HL-60 (cell line): Measurements from ENCODE around the gene COL6A2.

Source experiments
- DNase-seq, 2 experiments: peaks; one replicate each; pipeline ENCODE4 v3.0.0-alpha.2; 2010 to 2020; ENCODE audit warnings: low read depth in 1 of 2, low spot score in 1 of 2
- H3K27ac ChIP-seq: fragments of 250-450 bp; sonication (Bioruptor Pico); replicated peaks from 2 replicates; pipeline ENCODE4 v1.5.1; 2020; ENCODE audit warnings: mild to moderate bottlenecking, moderate library complexity
- H3K27me3 ChIP-seq: fragments of 250-450 bp; sonication (Bioruptor Pico); 2 replicates; pipeline ENCODE4 v1.5.1; 2021; ENCODE audit warnings: mild to moderate bottlenecking, moderate library complexity; ENCODE audit not compliant: insufficient read depth, poor library complexity, severe bottlenecking
- H3K4me3 ChIP-seq: replicated peaks from 2 replicates; pipeline ENCODE4 v1.5.1; 2011; ENCODE audit warnings: mild to moderate bottlenecking, control low read depth, low read length; ENCODE audit not compliant: insufficient read depth
- GABPA ChIP-seq: IDR thresholded peaks from 2 replicates; pipeline ENCODE4 v1.6.1; 2012; ENCODE audit warnings: low read depth
- POLR2AphosphoS5 ChIP-seq: IDR thresholded peaks from 2 replicates; pipeline ENCODE4 v1.6.1; 2012; ENCODE audit warnings: low read depth
- SPI1 ChIP-seq: IDR thresholded peaks from 2 replicates; pipeline ENCODE4 v1.6.1; 2012; ENCODE audit warnings: low read depth, mild to moderate bottlenecking, borderline replicate concordance
- TF ChIP-seq, protein P1 (sequence below): IDR thresholded peaks from one replicate; pipeline ENCODE4 v1.5.1; 2011; ENCODE audit warnings: low read length, control low read depth, inconsistent platforms; ENCODE audit not compliant: insufficient read depth
- TF ChIP-seq, protein P2 (sequence below): IDR thresholded peaks from 2 replicates; pipeline ENCODE4 v1.6.1; 2012; ENCODE audit warnings: low read depth; ENCODE audit not compliant: insufficient replicate concordance

The COL6A2 gene

DNA sequence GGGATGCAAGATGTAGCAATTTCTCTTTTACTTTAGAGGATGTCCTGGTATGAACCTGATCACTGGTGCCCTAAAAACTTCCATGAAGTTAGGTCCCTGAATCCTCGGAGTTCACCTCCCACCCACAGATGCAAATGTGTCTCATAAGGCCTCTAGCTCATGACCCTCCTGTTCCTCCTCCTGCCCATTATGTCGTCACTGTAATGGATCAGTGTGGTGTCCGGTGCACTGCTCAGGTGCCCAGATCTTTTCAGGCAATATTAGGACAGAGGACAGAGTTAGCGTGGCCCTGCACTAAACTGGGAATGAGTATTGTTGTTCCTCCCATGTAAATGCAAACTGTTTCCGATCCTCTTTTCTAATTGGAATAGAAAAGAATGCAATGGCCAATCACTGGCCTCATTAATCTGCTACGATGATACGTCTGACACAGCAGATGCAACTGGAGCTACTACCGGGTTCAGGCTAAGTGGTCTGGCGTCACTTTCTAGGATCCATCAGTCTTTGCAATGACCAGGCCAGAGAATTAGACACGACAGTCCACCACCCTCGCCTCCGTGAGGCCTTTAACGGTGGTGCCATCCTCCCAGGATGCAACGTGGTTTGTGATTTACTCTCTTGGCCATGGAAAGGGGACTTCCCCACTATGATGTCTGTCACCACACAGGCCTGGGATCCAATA is 3.4 kb upstream of the COL6A2 start:
- TF ChIP-seq, protein P1, sequence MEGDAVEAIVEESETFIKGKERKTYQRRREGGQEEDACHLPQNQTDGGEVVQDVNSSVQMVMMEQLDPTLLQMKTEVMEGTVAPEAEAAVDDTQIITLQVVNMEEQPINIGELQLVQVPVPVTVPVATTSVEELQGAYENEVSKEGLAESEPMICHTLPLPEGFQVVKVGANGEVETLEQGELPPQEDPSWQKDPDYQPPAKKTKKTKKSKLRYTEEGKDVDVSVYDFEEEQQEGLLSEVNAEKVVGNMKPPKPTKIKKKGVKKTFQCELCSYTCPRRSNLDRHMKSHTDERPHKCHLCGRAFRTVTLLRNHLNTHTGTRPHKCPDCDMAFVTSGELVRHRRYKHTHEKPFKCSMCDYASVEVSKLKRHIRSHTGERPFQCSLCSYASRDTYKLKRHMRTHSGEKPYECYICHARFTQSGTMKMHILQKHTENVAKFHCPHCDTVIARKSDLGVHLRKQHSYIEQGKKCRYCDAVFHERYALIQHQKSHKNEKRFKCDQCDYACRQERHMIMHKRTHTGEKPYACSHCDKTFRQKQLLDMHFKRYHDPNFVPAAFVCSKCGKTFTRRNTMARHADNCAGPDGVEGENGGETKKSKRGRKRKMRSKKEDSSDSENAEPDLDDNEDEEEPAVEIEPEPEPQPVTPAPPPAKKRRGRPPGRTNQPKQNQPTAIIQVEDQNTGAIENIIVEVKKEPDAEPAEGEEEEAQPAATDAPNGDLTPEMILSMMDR = no peak
- TF ChIP-seq SPI1 = no peak
- TF ChIP-seq GABPA = no peak
- no peak for TF ChIP-seq POLR2AphosphoS5
- TF ChIP-seq, protein P2, sequence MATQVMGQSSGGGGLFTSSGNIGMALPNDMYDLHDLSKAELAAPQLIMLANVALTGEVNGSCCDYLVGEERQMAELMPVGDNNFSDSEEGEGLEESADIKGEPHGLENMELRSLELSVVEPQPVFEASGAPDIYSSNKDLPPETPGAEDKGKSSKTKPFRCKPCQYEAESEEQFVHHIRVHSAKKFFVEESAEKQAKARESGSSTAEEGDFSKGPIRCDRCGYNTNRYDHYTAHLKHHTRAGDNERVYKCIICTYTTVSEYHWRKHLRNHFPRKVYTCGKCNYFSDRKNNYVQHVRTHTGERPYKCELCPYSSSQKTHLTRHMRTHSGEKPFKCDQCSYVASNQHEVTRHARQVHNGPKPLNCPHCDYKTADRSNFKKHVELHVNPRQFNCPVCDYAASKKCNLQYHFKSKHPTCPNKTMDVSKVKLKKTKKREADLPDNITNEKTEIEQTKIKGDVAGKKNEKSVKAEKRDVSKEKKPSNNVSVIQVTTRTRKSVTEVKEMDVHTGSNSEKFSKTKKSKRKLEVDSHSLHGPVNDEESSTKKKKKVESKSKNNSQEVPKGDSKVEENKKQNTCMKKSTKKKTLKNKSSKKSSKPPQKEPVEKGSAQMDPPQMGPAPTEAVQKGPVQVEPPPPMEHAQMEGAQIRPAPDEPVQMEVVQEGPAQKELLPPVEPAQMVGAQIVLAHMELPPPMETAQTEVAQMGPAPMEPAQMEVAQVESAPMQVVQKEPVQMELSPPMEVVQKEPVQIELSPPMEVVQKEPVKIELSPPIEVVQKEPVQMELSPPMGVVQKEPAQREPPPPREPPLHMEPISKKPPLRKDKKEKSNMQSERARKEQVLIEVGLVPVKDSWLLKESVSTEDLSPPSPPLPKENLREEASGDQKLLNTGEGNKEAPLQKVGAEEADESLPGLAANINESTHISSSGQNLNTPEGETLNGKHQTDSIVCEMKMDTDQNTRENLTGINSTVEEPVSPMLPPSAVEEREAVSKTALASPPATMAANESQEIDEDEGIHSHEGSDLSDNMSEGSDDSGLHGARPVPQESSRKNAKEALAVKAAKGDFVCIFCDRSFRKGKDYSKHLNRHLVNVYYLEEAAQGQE = no peak
- peaks cover 14% of the 10 kb centered on the region for H3K27me3 ChIP-seq
- DNase-seq = no peak
- no peak overlapping the region for H3K4me3 ChIP-seq
- no peak overlapping the region for H3K27ac ChIP-seq

DNA sequence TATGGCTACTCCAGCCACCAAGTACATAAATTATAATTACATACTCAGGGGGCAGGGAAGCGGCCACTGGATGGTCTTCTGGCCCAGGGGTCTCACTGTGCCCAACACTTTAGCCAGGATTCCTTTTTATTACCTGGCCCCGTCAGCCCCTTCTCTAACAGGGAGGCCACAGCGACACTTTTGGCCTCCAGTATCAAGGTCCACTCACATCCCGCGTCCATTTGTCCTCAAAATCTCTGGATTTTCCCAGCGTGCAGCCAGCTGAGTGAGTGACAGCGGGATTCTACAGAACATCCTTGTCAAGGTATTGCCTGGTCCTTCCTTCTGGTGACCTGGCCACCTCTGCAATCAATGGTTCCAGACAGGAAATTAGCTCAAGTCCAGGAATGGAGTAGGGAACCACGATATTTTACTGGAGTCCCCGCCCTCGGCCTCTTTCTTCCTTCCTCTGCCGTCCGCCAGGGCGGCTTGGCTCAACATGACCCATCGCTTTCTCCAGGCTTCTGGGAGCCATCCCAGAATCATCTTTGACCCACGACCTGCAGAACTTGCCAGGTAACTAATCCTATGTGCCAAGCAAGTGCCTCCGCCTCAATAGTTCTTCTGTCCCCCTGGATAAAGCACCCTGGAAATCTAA is 2.7 kb upstream of the COL6A2 start:
- TF ChIP-seq POLR2AphosphoS5 = no peak
- no peak for TF ChIP-seq SPI1
- no peak for TF ChIP-seq GABPA
- TF ChIP-seq, protein P2 = no peak
- TF ChIP-seq, protein P1 = no peak
- no peak overlapping the region for H3K4me3 ChIP-seq
- H3K27ac ChIP-seq = no peak overlapping the region
- DNase-seq = no peak
- peaks cover 19% of the 10 kb centered on the region for H3K27me3 ChIP-seq

DNA sequence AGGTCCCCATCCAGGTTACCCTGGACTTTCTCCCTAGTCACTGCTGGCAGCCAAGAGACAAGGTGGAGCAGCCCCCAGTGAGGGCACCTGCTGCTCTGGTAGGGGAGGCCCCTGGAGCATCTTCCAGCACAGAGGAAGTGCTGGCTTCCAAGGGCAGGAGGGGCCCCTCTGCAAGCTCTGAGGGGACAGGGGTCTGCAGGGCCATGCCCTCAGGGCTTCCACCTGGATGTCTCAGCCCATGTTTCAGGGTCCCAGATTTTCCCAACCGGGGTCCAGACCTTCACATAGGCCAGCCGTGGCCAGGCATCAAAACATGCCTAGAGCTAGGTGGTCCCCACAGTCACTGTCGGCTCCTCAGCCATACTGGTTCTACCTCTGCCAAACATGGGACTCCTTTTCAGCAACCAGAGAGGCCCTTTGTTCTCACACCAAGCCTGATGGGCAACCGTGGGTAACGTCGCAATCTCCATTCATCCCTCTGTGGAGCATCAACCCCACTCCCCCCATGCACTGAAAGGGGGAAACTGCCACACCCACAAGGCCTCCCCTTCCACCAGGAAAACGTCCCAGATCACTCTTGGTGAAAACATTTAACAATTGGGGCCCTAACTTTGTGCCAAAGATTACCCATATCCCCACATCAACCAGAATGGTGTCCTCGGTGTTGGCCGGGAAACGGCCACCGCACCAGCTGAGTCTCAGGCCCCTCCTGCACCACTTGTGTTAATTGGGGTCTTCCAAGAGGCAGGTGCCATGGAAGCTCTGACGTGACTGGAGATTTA is 1.9 kb upstream of the COL6A2 start:
- TF ChIP-seq, protein P2 = no peak
- no peak for TF ChIP-seq POLR2AphosphoS5
- TF ChIP-seq GABPA = no peak
- TF ChIP-seq SPI1 = no peak
- TF ChIP-seq, protein P1 = no peak
- peaks cover 19% of the 10 kb centered on the region for H3K27me3 ChIP-seq
- DNase-seq = no peak
- H3K27ac ChIP-seq = no peak overlapping the region
- no peak overlapping the region for H3K4me3 ChIP-seq
